ENCODE data around the gene HOXB9. TPM values are rescaled to one million over a fixed set of nuclear protein-coding genes. Genes with fewer than 3 reads are reported as not detected.

Gene HOXB9
- total and polyA plus RNA-seq, 11 donors: not detected

GRCh38 chr17:48647103-48647962 lies 21.2 kb upstream of the HOXB9 start:
- no peak for TF ChIP-seq CTCF (IDR thresholded peaks at IDR 0.05)
- TF ChIP-seq POLR2A (IDR thresholded peaks at IDR 0.05): no peak
- peaks cover 47 to 99% (median 72%) of the 10 kb centered on the region in 9 donors for H3K27me3 ChIP-seq
- no peak for DNase-seq
- H3K9me3 ChIP-seq: no peaks in the 10 kb centered on the region
- no peak overlapping the region for H3K27ac ChIP-seq
- intact Hi-C loops (cut with DNase I): no loop called here
- 1 to 2% (median 1%) methylated on average over 24 to 30 of the region's 30 CpGs for WGBS, 4 donors
- no peak for ATAC-seq
- H3K4me1 ChIP-seq: peaks cover 0 to 14% (median 0%) of the 10 kb centered on the region in 12 donors
- no peaks in the 10 kb centered on the region for H3K36me3 ChIP-seq
- H3K4me3 ChIP-seq: peak overlapping the region; percentile 18 to 56 (median 31)

- peaks cover 55 to 100% (median 81%) of the 10 kb centered on the region in 9 donors for H3K27me3 ChIP-seq
- TF ChIP-seq POLR2A (IDR thresholded peaks at IDR 0.05): no peak
- TF ChIP-seq CTCF (IDR thresholded peaks at IDR 0.05): no peak
- no peaks in the 10 kb centered on the region for H3K36me3 ChIP-seq
- intact Hi-C loops (cut with DNase I): no loop called here
- DNase-seq (no peak), ATAC-seq (peak in 1 of 4 donors; percentile 27)
- 1 to 3% (median 2%) methylated on average over 48 to 80 of the region's 80 CpGs for WGBS, 4 donors
- H3K4me3 ChIP-seq: peak overlapping the region in 1 of 12 donors; percentile 37
- H3K27ac ChIP-seq: no peak overlapping the region
- H3K9me3 ChIP-seq: no peaks in the 10 kb centered on the region
- H3K4me1 ChIP-seq: peaks cover 0 to 14% (median 0%) of the 10 kb centered on the region in 12 donors
Measured at GRCh38 chr17:48646183-48647102, 20.3 kb upstream of the HOXB9 start.

- peaks cover 0 to 14% (median 0%) of the 10 kb centered on the region in 12 donors for H3K4me1 ChIP-seq
- intact Hi-C loops (cut with DNase I): no loop called here
- ATAC-seq (no peak), DNase-seq (no peak)
- 12 to 18% (median 14%) methylated on average over 13 to 14 of the region's 14 CpGs for WGBS, 4 donors
- H3K27ac ChIP-seq: no peak overlapping the region
- no peaks in the 10 kb centered on the region for H3K36me3 ChIP-seq
- TF ChIP-seq CTCF (IDR thresholded peaks at IDR 0.05) (no peak), POLR2A (IDR thresholded peaks at IDR 0.05) (no peak)
- H3K4me3 ChIP-seq: no peak overlapping the region
- H3K9me3 ChIP-seq: no peaks in the 10 kb centered on the region
- peaks cover 61 to 100% (median 86%) of the 10 kb centered on the region in 9 donors for H3K27me3 ChIP-seq
Measured at GRCh38 chr17:48645639-48646182, 19.6 kb upstream of the HOXB9 start.
